NCI-H1694 (cell line): ENCODE data around the gene PKDREJ.
"Not testable (repeated sequence)": the region's sequence is repeated elsewhere in the genome, so short reads cannot be mapped to it uniquely, and the experiment has no call there.

Experiments
- DNase-seq: peaks from one replicate; lab custom pipeline; 2025; lab: John Stamatoyannopoulos, UW

The PKDREJ gene

DNA sequence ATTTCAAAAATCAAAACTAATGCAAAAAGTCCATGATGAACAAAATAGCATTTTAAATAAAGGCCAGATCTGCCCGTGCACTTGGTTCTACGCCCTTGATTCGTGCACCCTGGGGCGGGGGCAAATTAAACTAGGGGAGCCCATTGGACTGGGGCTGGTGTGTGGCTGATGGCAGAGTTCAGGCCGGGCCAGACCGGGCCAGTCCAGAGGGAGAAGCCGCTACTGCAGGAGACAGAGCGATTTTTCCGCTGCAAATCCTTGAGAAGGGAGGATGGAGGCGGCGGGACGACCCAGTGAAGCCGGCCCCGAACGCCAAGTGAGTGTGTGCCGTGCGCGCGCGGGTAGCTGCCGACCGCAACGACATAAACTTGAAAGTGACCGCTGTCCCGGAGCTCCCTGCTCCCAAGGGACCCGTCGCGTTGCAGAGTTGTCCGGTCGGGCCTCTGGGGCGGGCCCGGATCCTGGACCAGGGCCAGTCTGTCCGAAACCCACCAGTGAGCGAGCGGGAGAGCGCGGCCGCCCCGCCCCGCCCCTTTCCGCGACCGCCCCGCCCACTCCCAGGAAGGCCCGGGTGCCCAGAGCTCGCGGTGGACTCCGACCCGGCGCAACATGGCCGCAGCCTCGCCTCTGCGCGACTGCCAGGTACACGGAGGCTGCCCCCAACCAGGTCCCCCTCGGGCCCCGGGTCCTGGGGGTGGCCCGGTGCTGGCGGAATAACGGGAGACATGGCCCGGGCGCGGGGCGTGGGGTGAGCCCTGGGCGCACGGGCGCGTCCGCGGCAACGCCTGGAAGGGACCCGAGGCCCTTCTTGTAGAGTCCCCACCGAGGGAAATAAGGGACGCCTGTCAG, 4.5 kb upstream of the PKDREJ start, which contains the start of gene TTC38:
TTC38 (plus strand) TSS at position 578 of the 849 bp plus-strand sequence; CDS start at position 610, 32 bp downstream.
- no peak for DNase-seq

DNA sequence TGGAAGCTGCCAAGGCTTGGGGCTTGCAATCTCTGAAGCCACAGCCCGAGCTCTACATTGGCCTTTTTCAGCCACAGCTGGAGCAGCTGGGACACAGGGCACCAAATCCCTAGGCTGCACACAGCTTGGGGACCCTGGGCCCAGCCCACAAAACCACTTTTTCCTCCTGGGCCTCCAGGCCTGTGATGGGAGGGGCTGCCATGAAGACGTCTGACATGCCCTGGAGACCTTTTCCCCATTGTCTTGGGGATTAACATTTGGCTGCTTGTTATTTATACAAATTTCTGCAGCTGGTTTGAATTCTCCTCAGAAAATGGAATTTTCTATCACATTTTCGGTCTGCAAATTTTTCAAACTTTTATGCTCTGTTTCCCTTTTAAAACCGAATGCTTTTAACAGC, 2.5 kb upstream of the PKDREJ start:
- DNase-seq, result not testable (repeated sequence)

- not testable (repeated sequence) for DNase-seq
These were observed 1.4 kb upstream of the PKDREJ start for GRCh38 chr22:46264520-46264919.

GRCh38 chr22:46262449-46263215, 511 bp downstream of the PKDREJ start:
- DNase-seq, result no peak

DNA sequence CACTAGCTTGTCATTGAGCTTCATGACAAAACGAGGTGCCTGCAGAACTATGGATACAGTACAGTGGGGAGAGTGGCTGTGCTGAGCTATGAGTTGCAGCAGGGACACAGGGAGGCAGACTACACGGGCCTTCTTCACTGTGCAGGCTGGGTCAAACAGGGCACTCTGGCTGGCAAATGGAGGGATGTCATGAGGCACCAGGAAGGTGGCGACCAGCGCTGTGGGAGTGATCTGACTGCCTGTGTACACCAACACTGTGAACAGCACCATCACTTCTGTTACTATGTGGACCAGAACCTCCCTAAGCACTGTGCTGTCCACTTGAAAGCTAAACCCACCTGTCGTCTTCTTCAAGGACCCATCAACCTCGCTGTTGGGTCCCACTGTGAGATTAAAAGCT, 3.1 kb downstream of the PKDREJ start:
- no peak for DNase-seq

DNA sequence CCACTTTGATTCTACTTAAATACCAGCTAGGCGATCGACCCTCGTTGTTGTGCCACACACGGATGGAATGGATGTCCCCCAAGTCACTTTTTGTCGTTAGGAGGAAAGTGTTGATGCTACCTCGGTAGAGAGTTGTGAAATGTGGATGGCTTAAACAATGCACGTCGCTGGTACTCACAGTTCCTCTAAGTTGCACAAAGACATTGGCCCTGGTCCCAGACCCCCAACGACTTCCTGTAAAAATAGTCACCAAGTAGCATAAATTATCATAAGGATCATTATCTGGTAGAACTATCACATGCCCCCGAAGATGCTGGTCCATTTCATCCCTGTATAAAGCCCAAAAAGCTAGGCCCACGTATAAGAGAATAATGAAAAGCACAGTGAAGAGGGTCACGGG, 3.8 kb downstream of the PKDREJ start:
- no peak for DNase-seq

- no peak for DNase-seq
These were observed 6.7 kb downstream of the PKDREJ start for GRCh38 chr22:46256358-46256958.

GRCh38 chr22:46251816-46252380, 11.2 kb downstream of the PKDREJ start:
- DNase-seq, result no peak

- no peak for DNase-seq
These were observed 11.9 kb downstream of the PKDREJ start for GRCh38 chr22:46251266-46251665.

- no peak for DNase-seq
These were observed 12.4 kb downstream of the PKDREJ start for GRCh38 chr22:46250783-46251125.

DNA sequence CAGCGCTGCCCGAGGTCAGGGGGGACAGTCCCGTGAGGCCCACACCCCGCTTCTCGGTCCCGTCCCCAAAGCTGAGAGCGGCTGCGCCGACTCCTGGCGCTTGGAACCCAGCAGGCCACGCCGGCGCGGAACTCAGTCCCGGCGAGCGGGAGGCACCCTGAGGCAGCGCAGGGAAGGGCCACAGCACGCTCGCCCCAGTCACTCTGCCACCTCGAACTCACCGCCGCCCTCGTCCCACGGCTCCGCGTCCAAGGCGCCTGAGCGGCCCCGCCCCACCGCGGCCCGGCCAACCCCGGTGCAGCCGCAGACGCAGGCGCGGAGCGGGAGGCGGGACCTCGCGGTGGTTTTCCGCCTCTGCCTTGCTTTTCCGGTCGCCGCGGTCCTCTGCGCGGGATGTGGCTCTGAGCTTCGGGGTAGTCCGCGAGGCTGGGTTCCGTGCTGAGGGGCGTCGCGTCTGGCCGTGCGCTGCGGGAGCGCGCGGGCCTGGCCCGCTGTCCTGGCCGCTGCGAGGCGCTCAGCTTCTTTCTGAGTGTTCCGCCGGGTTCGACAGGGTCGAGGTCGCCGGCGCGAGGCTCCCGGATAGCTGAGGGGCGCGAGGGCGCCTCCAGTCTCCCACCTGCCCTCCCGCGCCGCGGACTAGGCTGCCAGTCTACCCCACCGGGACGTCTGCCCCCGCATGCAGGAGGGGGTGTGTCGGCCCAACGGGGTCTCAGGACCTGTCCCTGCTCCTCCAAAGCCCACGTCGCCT, 12.9 kb downstream of the PKDREJ start, which contains the start of gene CDPF1:
CDPF1 (minus strand) TSS at position 259 of the 748 bp plus-strand sequence. CDS start 2,009 bp downstream, outside the sequence.
- peak; percentile 62 for DNase-seq

- DNase-seq, result no peak
These were observed 15.6 kb downstream of the PKDREJ start for GRCh38 chr22:46247443-46247975.

DNA sequence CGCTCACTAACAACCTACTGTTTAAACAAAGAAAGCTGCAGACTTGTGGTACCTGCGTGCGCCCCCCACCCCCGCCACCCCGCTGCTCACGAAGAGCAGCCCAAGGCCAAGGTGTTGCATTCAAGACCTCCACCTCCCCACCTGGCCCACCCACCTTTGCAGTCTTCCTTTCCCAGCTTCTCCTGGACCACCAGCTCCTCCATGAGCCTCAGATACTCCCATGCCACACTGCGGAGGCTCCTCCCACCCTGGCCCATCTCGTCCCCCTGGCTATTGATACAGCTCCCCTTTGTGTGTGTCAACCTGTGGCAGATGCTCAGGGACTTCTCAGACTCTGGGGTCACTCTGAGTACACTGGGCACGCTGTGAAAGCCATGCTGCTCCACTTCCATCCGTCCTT, 17.0 kb downstream of the PKDREJ start:
- no peak for DNase-seq

DNA sequence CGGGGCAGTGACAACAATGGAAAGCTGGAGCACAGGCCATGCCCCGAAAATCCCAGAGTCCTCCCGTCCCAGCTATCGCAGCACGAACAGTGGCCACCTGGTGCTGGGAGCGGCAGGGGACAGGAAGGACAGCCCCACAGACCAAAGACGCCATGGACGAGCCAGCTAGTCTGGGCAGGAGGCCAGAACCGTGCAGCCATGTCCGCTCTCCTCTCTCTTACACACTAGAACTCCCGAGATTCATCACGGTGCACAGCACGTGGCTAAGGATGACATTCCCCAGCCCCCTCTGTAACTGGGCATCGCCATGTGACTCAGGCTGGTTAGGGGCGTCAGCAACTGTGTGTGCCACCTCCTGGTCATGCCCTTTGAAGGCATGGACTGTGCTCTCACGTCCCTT, 17.6 kb downstream of the PKDREJ start:
- DNase-seq, result no peak

GRCh38 chr22:46244771-46245170, 18.4 kb downstream of the PKDREJ start:
- DNase-seq, result no peak

DNA sequence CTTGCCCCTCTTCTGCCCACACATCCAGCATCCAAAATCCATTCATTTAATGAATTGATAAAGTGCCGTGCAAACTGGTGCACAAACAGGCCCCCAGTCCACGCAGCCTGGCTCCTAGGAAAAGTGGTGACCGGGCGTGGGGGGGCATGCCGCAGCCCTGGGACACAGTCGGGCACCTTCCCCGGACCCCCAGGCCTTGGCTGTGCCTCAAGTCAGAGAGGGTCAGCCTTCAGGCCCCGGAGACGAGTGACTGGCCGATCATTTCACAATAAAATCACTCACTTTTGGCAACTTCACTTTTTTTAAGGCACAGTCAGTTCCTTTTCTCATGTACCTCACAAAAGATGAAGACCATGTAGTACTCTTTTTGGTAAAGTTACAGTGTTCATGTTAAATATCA, 21.1 kb downstream of the PKDREJ start:
- no peak for DNase-seq

- no peak for DNase-seq
These were observed 21.6 kb downstream of the PKDREJ start for GRCh38 chr22:46241396-46242007.

GRCh38 chr22:46240907-46241306, 22.2 kb downstream of the PKDREJ start:
- DNase-seq, result no peak

GRCh38 chr22:46240506-46240905, 22.6 kb downstream of the PKDREJ start:
- DNase-seq, result no peak

GRCh38 chr22:46240073-46240472, 23.1 kb downstream of the PKDREJ start:
- DNase-seq, result no peak
